Stomach (tissue), 9 donors: ENCODE measurements around the gene POR. TPM values are rescaled to one million over a fixed set of nuclear protein-coding genes. Genes with fewer than 3 reads are reported as not detected.

ENCODE experiments used
- DNase-seq, 2 donors: peaks; one replicate each; pipeline versions ENCODE4 v3.0.0 to v3.0.0-alpha.2; 2013 to 2019
- H3K27ac ChIP-seq, 5 donors: fragments of 200-600 bp in 4 of 5; sonication (generic) in 4 of 5; one replicate each; pipeline ENCODE4 v1.5.1; 2013 to 2019; ENCODE audit warnings: mild to moderate bottlenecking in 1 of 5, moderate library complexity in 1 of 5
- H3K27me3 ChIP-seq, 3 donors: fragments of 200-600 bp; sonication (generic); one replicate each; pipeline ENCODE4 v1.5.1; 2017 to 2019; ENCODE audit warnings: mixed run types in 1 of 3
- H3K36me3 ChIP-seq, 4 donors: fragments of 200-600 bp; sonication (generic); 1 replicate in 3 of 4; 2 replicates in 1 of 4; pipeline ENCODE4 v1.5.1; 2016 to 2019
- H3K4me1 ChIP-seq, 4 donors: fragments of 200-600 bp; sonication (generic); one replicate each; pipeline ENCODE4 v1.5.1; 2016 to 2019
- H3K4me3 ChIP-seq, 4 donors: fragments of 200-600 bp; sonication (generic) in 3 of 4; one replicate each; pipeline ENCODE4 v1.5.1; 2016 to 2019; ENCODE audit warnings: mild to moderate bottlenecking in 1 of 4
- H3K9me3 ChIP-seq, 4 donors: fragments of 200-600 bp; sonication (generic); one replicate each; pipeline ENCODE4 v1.5.1; 2016 to 2019
- EP300 ChIP-seq: sonication (generic); formaldehyde crosslinking; IDR thresholded peaks from one replicate; pipeline ENCODE4 v1.6.1; 2017; ENCODE audit warnings: antibody characterized with exemption
- POLR2A ChIP-seq, 4 donors: fragments of 450-650 bp; IDR thresholded peaks; one replicate each; pipeline ENCODE4 v1.6.1; 2016; ENCODE audit warnings: antibody characterized with exemption in 4 of 4, control low read depth in 2 of 4, mild to moderate bottlenecking in 1 of 4, moderate library complexity in 1 of 4
- POLR2AphosphoS5 ChIP-seq, 3 donors: sonication (generic); formaldehyde crosslinking; IDR thresholded peaks; one replicate each; pipeline ENCODE4 v1.6.1; 2016; ENCODE audit warnings: antibody characterized with exemption in 3 of 3
- WGBS, 5 donors: extraction: QIAGEN DNeasy Blood & Tissue Kit in 3 of 5; methylation state at CpG; one replicate each; pipeline versions ENCODE4 v1.1.5 to v1.1.7; 2013 to 2018; 5-methylcytosine and 5-hydroxymethylcytosine counted together
- intact Hi-C: fragments of 100-400 bp; cut with DNase I; formaldehyde crosslinking; loops from one replicate; pipeline ENCODE4 v1.15.1; 2023; ENCODE audit warnings: low total_unique reads
- polyA plus RNA-seq, 3 donors: library from polyadenylated mRNA; stranded (reverse); fragments of 200-250 nt; gene quantifications; one replicate each; pipeline ENCODE4 v1.2.3, GENCODE V29; 2013
- total RNA-seq, 5 donors: library from RNA; depleted of rRNA; stranded (reverse); fragments of >200 nt; gene quantifications; one replicate each; pipeline versions ENCODE4 v1.1.0 to v1.2.3, GENCODE V29; 2014 to 2016
- TF ChIP-seq, protein P1 (sequence below), 7 experiments: fragments of 450-650 bp in 4 of 7; fragments of 200-600 bp in 3 of 7; sonication (generic) in 3 of 7; IDR thresholded peaks; one replicate each; pipeline ENCODE4 v1.5.1; 2016 to 2019; ENCODE audit warnings: antibody characterized with exemption in 7 of 7, control low read depth in 2 of 7, mild to moderate bottlenecking in 1 of 7
- donor health status: healthy with polysubstance abuse.
- donor health status: Bipolar disorder and iron deficiency.
- donor health status: healthy.

Gene POR
- total and polyA plus RNA-seq, 8 donors = 30.4 to 304 (median 67.3) TPM

DNA sequence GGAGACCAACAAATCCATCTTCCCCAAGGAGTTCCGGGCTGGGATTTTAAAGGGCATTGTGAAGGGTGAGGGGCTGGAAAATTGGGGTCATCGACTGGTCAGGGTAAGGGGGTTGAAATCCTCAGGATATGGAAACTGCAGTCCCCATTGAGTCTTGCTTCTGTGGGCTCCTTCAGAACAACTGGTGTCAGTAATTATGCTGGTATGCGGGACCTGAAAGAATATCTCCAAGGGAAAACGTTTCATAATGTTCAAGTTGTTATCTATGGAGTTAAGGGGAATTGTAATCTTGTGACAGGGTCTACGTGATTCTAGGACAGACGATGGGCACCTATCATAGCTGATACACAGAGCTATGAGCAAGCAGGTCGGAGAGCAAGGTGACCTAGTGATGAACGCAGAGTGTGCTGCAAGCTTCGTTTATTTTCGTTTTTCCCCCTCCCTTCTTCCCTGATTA lies 36.6 kb upstream of the POR start:
- TF ChIP-seq POLR2A (IDR thresholded peaks at IDR 0.05) (no peak), POLR2AphosphoS5 (IDR thresholded peaks at IDR 0.05) (no peak), EP300 (no peak)
- TF ChIP-seq, protein P1, sequence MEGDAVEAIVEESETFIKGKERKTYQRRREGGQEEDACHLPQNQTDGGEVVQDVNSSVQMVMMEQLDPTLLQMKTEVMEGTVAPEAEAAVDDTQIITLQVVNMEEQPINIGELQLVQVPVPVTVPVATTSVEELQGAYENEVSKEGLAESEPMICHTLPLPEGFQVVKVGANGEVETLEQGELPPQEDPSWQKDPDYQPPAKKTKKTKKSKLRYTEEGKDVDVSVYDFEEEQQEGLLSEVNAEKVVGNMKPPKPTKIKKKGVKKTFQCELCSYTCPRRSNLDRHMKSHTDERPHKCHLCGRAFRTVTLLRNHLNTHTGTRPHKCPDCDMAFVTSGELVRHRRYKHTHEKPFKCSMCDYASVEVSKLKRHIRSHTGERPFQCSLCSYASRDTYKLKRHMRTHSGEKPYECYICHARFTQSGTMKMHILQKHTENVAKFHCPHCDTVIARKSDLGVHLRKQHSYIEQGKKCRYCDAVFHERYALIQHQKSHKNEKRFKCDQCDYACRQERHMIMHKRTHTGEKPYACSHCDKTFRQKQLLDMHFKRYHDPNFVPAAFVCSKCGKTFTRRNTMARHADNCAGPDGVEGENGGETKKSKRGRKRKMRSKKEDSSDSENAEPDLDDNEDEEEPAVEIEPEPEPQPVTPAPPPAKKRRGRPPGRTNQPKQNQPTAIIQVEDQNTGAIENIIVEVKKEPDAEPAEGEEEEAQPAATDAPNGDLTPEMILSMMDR (IDR thresholded peaks at IDR 0.05) = no peak
- intact Hi-C loops = no loop called here
- H3K27ac ChIP-seq = peak overlapping the region; percentile 82 to 94 (median 86)
- peaks cover 20 to 29% (median 28%) of the 10 kb centered on the region in 4 donors for H3K36me3 ChIP-seq
- DNase-seq = no peak
- peaks cover 4 to 47% (median 21%) of the 10 kb centered on the region in 4 donors for H3K4me1 ChIP-seq
- peak overlapping the region; percentile 67 to 96 (median 84) for H3K4me3 ChIP-seq
- H3K27me3 ChIP-seq = no peaks in the 10 kb centered on the region
- WGBS, 5 donors = 16 to 21% (median 18%) methylated on average over 10 of the region's 10 CpGs
- no peaks in the 10 kb centered on the region for H3K9me3 ChIP-seq

DNA sequence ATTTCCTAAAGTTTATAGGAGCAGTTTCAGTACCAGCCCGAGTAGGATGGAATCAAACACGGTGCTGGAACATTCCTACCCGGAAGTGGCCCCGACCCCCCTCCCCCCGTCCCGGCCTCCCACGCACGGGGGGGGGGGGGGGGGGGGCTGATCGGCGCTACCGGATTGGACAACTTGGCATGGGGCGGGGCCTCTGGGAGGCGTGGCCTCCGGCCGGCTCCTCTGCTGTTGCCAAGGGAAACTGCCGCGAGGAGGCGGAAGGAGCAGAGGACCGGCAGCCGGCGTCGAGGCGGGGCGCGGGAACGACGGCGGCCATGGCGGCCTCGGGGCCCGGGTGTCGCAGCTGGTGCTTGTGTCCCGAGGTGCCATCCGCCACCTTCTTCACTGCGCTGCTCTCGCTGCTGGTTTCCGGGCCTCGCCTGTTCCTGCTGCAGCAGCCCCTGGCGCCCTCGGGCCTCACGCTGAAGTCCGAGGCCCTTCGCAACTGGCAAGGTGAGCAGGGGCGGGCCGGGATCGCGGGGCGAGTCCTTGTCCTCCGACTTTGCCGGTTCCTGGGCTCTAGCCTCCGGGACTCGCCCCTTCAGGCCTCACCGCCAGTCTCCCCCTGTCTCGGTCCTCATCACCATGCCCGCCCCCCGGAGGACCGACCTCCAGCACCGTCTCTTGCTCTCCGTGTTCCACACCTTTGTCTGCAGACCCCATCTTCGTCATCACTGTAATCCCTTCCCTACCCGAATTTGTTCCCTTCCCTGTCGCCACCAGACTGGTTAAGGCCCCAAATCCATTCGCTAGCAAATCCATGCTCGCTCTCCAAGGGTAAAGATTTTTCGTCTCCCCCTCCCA lies 36.0 kb upstream of the POR start, which contains the start of gene RHBDD2:
TSS of gene RHBDD2 (plus strand) at position 266 of the 843 bp plus-strand sequence. CDS start at position 315, 49 bp downstream.
- H3K27ac ChIP-seq = peak within 1 kb of the TSS; percentile 82 to 94 (median 86)
- WGBS, 5 donors = 0 to 2% (median 1%) methylated on average over 30 to 63 of the region's 65 CpGs
- intact Hi-C loops = no loop called here
- peaks cover 26 to 35% (median 34%) of the 10 kb centered on the region in 4 donors for H3K36me3 ChIP-seq
- H3K9me3 ChIP-seq = no peaks in the 10 kb centered on the region
- peak within 1 kb of the TSS; percentile 67 to 96 (median 84) for H3K4me3 ChIP-seq
- DNase-seq = peak; percentile 97 to 98
- peaks cover 4 to 54% (median 21%) of the 10 kb centered on the region in 4 donors for H3K4me1 ChIP-seq
- no peaks in the 10 kb centered on the region for H3K27me3 ChIP-seq
- TF ChIP-seq POLR2AphosphoS5 (IDR thresholded peaks at IDR 0.05) (peak; percentile 96 to 99 (median 98)), EP300 (no peak), POLR2A (IDR thresholded peaks at IDR 0.05) (peak in 2 of 4 donors; percentile 79 to 85)
- TF ChIP-seq, protein P1 (IDR thresholded peaks at IDR 0.05) = peak in 1 of 7 experiments; percentile 33

DNA sequence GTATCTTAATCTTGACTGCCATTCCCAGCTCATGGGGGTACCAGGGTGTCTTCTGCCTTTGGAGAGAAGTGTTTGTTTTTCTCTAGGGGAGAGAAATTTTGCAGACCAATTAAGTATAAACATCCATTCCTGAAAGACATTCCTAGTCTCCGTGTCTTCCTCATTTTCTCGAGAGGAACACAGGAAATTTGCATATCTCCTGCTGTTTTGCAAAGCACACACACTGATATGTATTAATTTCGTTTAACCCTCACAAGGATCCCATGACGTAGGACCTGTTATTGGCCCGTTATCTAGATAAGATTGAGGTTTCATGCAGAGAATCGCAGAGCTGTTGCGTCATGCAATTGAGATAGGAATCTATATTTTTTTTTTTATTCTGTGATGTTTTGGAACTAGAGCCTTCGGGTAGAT lies 35.2 kb upstream of the POR start:
- Histone ChIP-seq H3K27me3 (no peaks in the 10 kb centered on the region), H3K4me1 (peaks cover 4 to 61% (median 23%) of the 10 kb centered on the region in 4 donors), H3K9me3 (no peaks in the 10 kb centered on the region), H3K36me3 (peaks cover 34 to 43% (median 42%) of the 10 kb centered on the region in 4 donors), H3K4me3 (peak overlapping the region; percentile 67 to 96 (median 84)), H3K27ac (peak overlapping the region in 4 of 5 donors; percentile 82 to 94 (median 86))
- intact Hi-C loops = no loop called here
- WGBS, 5 donors = 3 to 8% (median 7%) methylated on average over 8 of the region's 8 CpGs
- TF ChIP-seq POLR2AphosphoS5 (IDR thresholded peaks at IDR 0.05) (no peak), POLR2A (IDR thresholded peaks at IDR 0.05) (no peak), EP300 (no peak)
- TF ChIP-seq, protein P1 (IDR thresholded peaks at IDR 0.05) = no peak
- DNase-seq = peak in 1 of 2 donors; percentile 40

DNA sequence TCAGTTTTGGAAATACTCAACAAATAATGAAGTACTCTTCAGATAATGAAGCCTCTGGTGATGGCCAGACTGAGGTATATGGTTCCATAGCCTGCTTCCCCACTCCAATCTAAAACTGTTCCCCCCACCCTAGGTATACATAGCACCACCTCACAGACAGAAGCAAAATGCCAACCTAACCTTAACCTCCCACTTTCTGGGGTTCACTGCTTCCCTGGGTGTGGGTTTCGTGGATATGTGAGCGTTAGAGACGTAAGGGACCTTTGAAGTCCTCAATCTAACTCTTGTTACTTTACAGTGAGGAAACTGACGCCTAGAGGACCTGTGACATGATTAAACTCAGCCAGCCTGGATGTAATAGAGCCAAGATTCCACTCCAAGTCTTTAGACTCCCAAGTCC lies 34.7 kb upstream of the POR start:
- Histone ChIP-seq H3K27me3 (no peaks in the 10 kb centered on the region), H3K4me1 (peaks cover 4 to 66% (median 23%) of the 10 kb centered on the region in 4 donors), H3K27ac (peak overlapping the region in 2 of 5 donors; percentile 35 to 86), H3K4me3 (peak overlapping the region in 3 of 4 donors; percentile 67 to 96 (median 95)), H3K9me3 (no peaks in the 10 kb centered on the region), H3K36me3 (peaks cover 38 to 48% (median 47%) of the 10 kb centered on the region in 4 donors)
- DNase-seq = no peak
- intact Hi-C loops = no loop called here
- TF ChIP-seq, protein P1 (IDR thresholded peaks at IDR 0.05) = no peak
- TF ChIP-seq POLR2AphosphoS5 (IDR thresholded peaks at IDR 0.05) (no peak), EP300 (no peak), POLR2A (IDR thresholded peaks at IDR 0.05) (no peak)
- 80 to 85% (median 82%) methylated on average over 4 of the region's 4 CpGs for WGBS, 5 donors
